Caco-2 (cell line): ENCODE results near the gene RIBC2. TPM values are rescaled to one million over a fixed set of nuclear protein-coding genes. Genes with fewer than 3 reads are reported as not detected.
A peak's percentile ranks its signal among the peaks of the same experiment; 100 is the strongest.

Experiments used
- BruUV-seq: library from RNA; stranded (reverse); fragments of 400-500 nt; replicated peaks from 2 replicates; lab custom pipeline; 2021; lab: Mats Ljungman, UMichigan
- CTCF ChIA-PET: fragments of 300-600 bp; sonication (Branson Sonifier 250); formaldehyde crosslinking; loops from one replicate; lab custom pipeline; 2022; ENCODE audit warnings: antibody characterized with exemption; lab: Charles Lee
- POLR2A ChIA-PET: fragments of 300-600 bp; sonication (Branson Sonifier 250); formaldehyde crosslinking; loops from one replicate; lab custom pipeline; 2022; ENCODE audit warnings: antibody characterized with exemption; lab: Charles Lee
- DNase-seq, 2 experiments: peaks; one replicate each; pipeline versions ENCODE4 v3.0.0 to v3.0.0-alpha.2; 2020 to 2022
- H3K27me3 ChIP-seq: replicated peaks from 2 replicates; pipeline ENCODE4 v1.6.0; 2011; ENCODE audit warnings: low read length; ENCODE audit not compliant: control insufficient read depth, insufficient read depth
- H3K36me3 ChIP-seq: 2 replicates; pipeline ENCODE4 v1.5.1; 2011; ENCODE audit warnings: low read length; ENCODE audit not compliant: control insufficient read depth, insufficient read depth
- H3K4me1 ChIP-seq: fragments of 250-450 bp; sonication (Bioruptor Pico); 2 replicates; pipeline ENCODE4 v1.5.1; 2020; ENCODE audit warnings: mild to moderate bottlenecking
- H3K4me3 ChIP-seq: 2 replicates; pipeline ENCODE4 v1.5.1; 2011; ENCODE audit warnings: low read depth, mild to moderate bottlenecking, control low read depth, low read length
- H3K9me3 ChIP-seq: fragments of 250-450 bp; sonication (Bioruptor Pico); 2 replicates; pipeline ENCODE4 v1.5.1; 2020; ENCODE audit warnings: mild to moderate bottlenecking, moderate library complexity
- H3K27ac Mint-ChIP-seq: one replicate; pipeline ENCODE4 v1.8.0; 2022; ENCODE audit warnings: mixed read lengths; ENCODE audit not compliant: unreplicated experiment
- H3K27me3 Mint-ChIP-seq: one replicate; pipeline ENCODE4 v1.8.0; 2022; ENCODE audit warnings: mixed read lengths; ENCODE audit not compliant: insufficient read depth, unreplicated experiment
- H3K36me3 Mint-ChIP-seq: one replicate; pipeline ENCODE4 v1.8.0; 2022; ENCODE audit warnings: mild to moderate bottlenecking, mixed read lengths; ENCODE audit not compliant: insufficient read depth, unreplicated experiment
- H3K4me1 Mint-ChIP-seq: one replicate; pipeline ENCODE4 v1.8.0; 2022; ENCODE audit warnings: low read depth, mixed read lengths; ENCODE audit not compliant: unreplicated experiment
- H3K4me3 Mint-ChIP-seq: one replicate; pipeline ENCODE4 v1.8.0; 2022; ENCODE audit warnings: mild to moderate bottlenecking, moderate library complexity, mixed read lengths; ENCODE audit not compliant: unreplicated experiment
- H3K9me3 Mint-ChIP-seq: one replicate; pipeline ENCODE4 v1.8.0; 2022; ENCODE audit warnings: mixed read lengths; ENCODE audit not compliant: unreplicated experiment
- CTCF ChIP-seq, 2 experiments: fragments of 200-600 bp in 1 of 2; IDR thresholded peaks; 1 replicate in 1 of 2; 2 replicates in 1 of 2; pipeline versions ENCODE4 v1.5.1 to v1.8.0; 2011 to 2022; ENCODE audit warnings: antibody characterized with exemption in 1 of 2, control low read depth in 1 of 2, inconsistent platforms in 1 of 2, low read depth in 1 of 2, low read length in 1 of 2, mild to moderate bottlenecking in 1 of 2, moderate library complexity in 1 of 2; ENCODE audit not compliant: insufficient read depth in 1 of 2, severe bottlenecking in 1 of 2, unreplicated experiment in 1 of 2
- intact Hi-C: fragments of 100-400 bp; cut with micrococcal nuclease; formaldehyde crosslinking; loops from one replicate; pipeline ENCODE4 v1.10.0; 2022; ENCODE audit not compliant: unreplicated experiment
- total RNA-seq: library from RNA; stranded (reverse); gene quantifications from 2 replicates; pipeline ENCODE4 v1.2.3, GENCODE V29; 2022

Gene RIBC2
- total RNA-seq, 1 experiment from 2014 or later, result 14.1 TPM

DNA sequence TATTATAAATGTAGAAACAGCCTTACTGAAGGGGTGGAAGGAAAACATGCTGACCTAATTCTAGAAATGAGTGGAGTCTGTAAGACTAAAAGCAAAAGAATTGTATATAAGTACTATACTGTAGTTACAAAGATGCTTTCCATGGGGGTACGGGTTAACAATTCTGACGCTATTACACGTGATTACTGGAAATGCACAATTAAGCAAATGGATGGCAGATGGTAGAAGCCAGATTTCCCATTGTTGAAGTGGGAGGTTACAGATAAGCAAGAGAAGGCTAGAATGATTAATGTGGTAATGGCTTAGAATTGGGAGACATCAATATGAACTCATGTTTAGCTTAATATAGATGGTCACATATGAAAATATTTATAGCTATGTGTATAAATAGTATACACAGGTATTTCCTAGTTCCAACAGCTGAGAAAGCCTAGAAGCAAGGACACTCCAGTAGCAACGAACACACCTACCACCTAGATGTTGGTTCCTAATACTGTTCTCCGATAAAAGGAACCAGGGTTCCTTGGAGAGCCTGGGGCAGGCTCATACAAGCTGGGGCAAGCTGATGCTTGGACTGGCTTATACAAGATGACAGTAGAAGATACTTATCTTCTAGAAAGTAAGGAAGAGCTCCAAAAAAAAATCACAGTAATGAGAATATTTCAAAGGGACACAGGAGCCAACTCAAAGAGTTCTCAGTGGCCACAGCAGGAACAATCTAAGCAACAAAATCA is 13.6 kb upstream of the RIBC2 start:
- H3K9me3 ChIP-seq, result no peaks in the 10 kb centered on the region
- POLR2A ChIA-PET, result no interaction called here
- Mint-ChIP-seq H3K27ac (no peak overlapping the region), H3K36me3 (peaks cover 19% of the 10 kb centered on the region), H3K4me3 (no peak overlapping the region), H3K4me1 (peaks cover 2% of the 10 kb centered on the region), H3K27me3 (no peaks in the 10 kb centered on the region), H3K9me3 (no peaks in the 10 kb centered on the region)
- no peak for DNase-seq
- intact Hi-C loops, result no loop called here
- no peaks in the 10 kb centered on the region for H3K27me3 ChIP-seq
- peaks cover 7% of the 10 kb centered on the region; the same call in 1 of the 2 replicates for H3K4me1 ChIP-seq
- peaks cover 2% of the 10 kb centered on the region; the same call in 1 of the 2 replicates for H3K36me3 ChIP-seq
- no peak for TF ChIP-seq CTCF (IDR thresholded peaks at IDR 0.05; ENCODE audit: insufficient read depth in 1 of 2, low read depth in 1 of 2, low read length in 1 of 2, severe bottlenecking in 1 of 2, unreplicated experiment in 1 of 2)
- no peak overlapping the region for H3K4me3 ChIP-seq
- CTCF ChIA-PET, result no interaction called here
- BruUV-seq, result no TSS peak

GRCh38 chr22:45402466-45402985 is 11.0 kb upstream of the RIBC2 start:
- no peak overlapping the region for H3K4me3 Mint-ChIP-seq
- CTCF ChIA-PET, result no interaction called here

DNA sequence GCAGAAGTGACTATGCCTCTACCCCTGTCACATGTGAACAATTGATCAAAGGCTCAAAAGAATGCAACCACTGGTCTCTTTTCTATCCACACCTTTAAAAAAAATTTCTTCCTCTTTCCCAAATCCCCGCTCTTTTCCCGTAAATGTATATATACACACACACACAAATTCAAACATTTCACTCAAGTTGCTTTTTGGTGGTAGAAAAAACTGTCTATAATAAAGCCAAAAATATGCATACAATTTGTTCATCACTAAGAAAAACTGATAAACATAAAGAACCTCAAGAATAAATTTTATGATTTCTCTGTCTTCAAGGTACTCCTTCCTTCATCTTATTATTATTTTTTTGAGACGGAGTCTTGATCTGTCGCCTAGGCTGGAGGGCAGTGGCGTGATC is 5.7 kb upstream of the RIBC2 start:
- Mint-ChIP-seq H3K27ac (peak overlapping the region; percentile 70), H3K9me3 (no peaks in the 10 kb centered on the region), H3K36me3 (peaks cover 24% of the 10 kb centered on the region), H3K4me3 (peak overlapping the region; percentile 54), H3K4me1 (peaks cover 26% of the 10 kb centered on the region), H3K27me3 (no peaks in the 10 kb centered on the region)
- no TSS peak for BruUV-seq
- no peak for TF ChIP-seq CTCF (IDR thresholded peaks at IDR 0.05; ENCODE audit: insufficient read depth in 1 of 2, low read depth in 1 of 2, low read length in 1 of 2, severe bottlenecking in 1 of 2, unreplicated experiment in 1 of 2)
- ChIA-PET CTCF (no interaction called here), POLR2A (no interaction called here)
- DNase-seq, result no peak
- H3K4me3 ChIP-seq, result no peak overlapping the region
- H3K27me3 ChIP-seq, result no peaks in the 10 kb centered on the region
- no peaks in the 10 kb centered on the region; the same call in 1 of the 2 replicates for H3K36me3 ChIP-seq
- H3K9me3 ChIP-seq, result no peaks in the 10 kb centered on the region
- peaks cover 46% of the 10 kb centered on the region for H3K4me1 ChIP-seq
- intact Hi-C loops, result no loop called here

More at GRCh38 chr22:45402466-45402985, 11.0 kb upstream of the RIBC2 start:
- H3K27me3 ChIP-seq, result no peaks in the 10 kb centered on the region
- H3K27ac Mint-ChIP-seq, result no peak overlapping the region
- H3K27me3 Mint-ChIP-seq, result no peaks in the 10 kb centered on the region
- H3K4me1 ChIP-seq, result peaks cover 22% of the 10 kb centered on the region
- no peak for TF ChIP-seq CTCF (IDR thresholded peaks at IDR 0.05; ENCODE audit: insufficient read depth in 1 of 2, low read depth in 1 of 2, low read length in 1 of 2, severe bottlenecking in 1 of 2, unreplicated experiment in 1 of 2)
- no peaks in the 10 kb centered on the region for H3K9me3 ChIP-seq
- intact Hi-C loops, result no loop called here
- peaks cover 26% of the 10 kb centered on the region for H3K36me3 Mint-ChIP-seq
- no peaks in the 10 kb centered on the region for H3K9me3 Mint-ChIP-seq
- BruUV-seq, result no TSS peak
- H3K4me1 Mint-ChIP-seq, result peaks cover 20% of the 10 kb centered on the region
- no peak for DNase-seq
- POLR2A ChIA-PET, result no interaction called here
- H3K36me3 ChIP-seq, result peaks cover 2% of the 10 kb centered on the region; the same call in 1 of the 2 replicates
- no peak overlapping the region for H3K4me3 ChIP-seq
